PFSK-1 (cell line): ENCODE measurements around the gene SRPK3.

Source experiments
- POLR2AphosphoS5 ChIP-seq: IDR thresholded peaks from 2 replicates; pipeline ENCODE4 v1.6.1; 2012; ENCODE audit warnings: low read depth, mild to moderate bottlenecking, control low read depth, low read length, moderate library complexity
- REST ChIP-seq, 2 experiments: IDR thresholded peaks; 2 replicates each; pipeline versions ENCODE4 v1.6.1 to v1.8.0; 2011 to 2012; ENCODE audit warnings: low read depth in 2 of 2, low read length in 2 of 2, control low read depth in 1 of 2, inconsistent platforms in 1 of 2, mild to moderate bottlenecking in 1 of 2, moderate library complexity in 1 of 2; ENCODE audit not compliant: insufficient read depth in 1 of 2
- SIN3A ChIP-seq: IDR thresholded peaks from 2 replicates; pipeline ENCODE4 v1.6.1; 2012; ENCODE audit warnings: mild to moderate bottlenecking, low read length, moderate library complexity, borderline replicate concordance; ENCODE audit not compliant: insufficient read depth
- TAF1 ChIP-seq: IDR thresholded peaks from 2 replicates; pipeline ENCODE4 v1.6.1; 2012; ENCODE audit warnings: low read length, control low read depth, borderline replicate concordance; ENCODE audit not compliant: insufficient read depth

DNA sequence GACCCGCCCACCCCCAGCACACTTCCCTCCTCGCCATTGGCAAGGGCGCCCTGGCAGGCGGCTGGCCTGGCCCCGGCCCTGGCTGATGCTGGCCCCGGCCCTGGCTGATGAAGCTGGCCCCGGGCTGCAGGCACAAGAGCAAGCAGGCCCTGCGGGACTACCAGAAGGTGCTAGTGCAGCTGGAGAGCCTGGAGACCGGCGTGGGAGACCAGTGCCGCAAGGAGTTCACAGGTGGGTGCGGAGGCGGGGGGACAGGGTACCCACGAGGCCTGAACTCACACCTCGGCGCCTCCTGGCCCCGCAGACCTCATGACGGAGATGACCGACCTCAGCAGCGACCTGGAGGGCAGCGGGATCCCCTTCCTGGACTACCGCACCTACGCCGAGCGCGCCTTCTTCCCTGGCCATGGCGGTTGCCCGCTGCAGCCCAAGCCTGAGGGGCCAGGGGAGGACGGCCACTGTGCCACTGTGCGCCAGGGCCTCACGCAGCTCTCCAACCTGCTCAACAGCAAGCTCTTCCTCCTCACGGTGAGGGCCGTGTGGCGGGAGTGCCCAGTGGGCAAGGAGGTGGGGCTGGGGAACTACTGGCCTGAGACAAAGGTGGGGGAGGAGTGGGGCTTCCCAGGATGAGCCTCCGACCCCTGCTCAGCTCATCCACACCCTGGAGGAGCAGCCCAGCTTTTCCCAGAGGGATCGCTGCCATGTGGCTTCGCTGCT, 6.1 kb upstream of the SRPK3 start:
- TF ChIP-seq TAF1 (no peak), POLR2AphosphoS5 (no peak), REST (IDR thresholded peaks at IDR 0.05; ENCODE audit: insufficient read depth in 1 of 2, low read depth in 2 of 2, low read length in 2 of 2) (no peak), SIN3A (no peak)
